Measurements from ENCODE around the gene ACAA1. TPM values are rescaled to one million over a fixed set of nuclear protein-coding genes. Genes with fewer than 3 reads are reported as not detected.
A peak's percentile ranks its signal among the peaks of the same experiment; 100 is the strongest.

Gene ACAA1
- total RNA-seq, 1 experiment from 2014 or later: 52.0 TPM

- Histone ChIP-seq H3K36me3 (ENCODE audit: control insufficient read depth, insufficient read depth, low read length) (no peaks in the 10 kb centered on the region), H3K9me3 (ENCODE audit: control insufficient read depth, insufficient read depth, low read depth, low read length) (no peaks in the 10 kb centered on the region), H3K27me3 (ENCODE audit: control insufficient read depth, insufficient read depth, low read length) (no peaks in the 10 kb centered on the region), H3K4me3 (ENCODE audit: low read depth in 2 of 2, low read length in 2 of 2) (no peak overlapping the region), H3K4me1 (ENCODE audit: control insufficient read depth, insufficient read depth, low read length) (no peaks in the 10 kb centered on the region), H3K27ac (ENCODE audit: low read length) (no peak overlapping the region)
- intact Hi-C loops (cut with micrococcal nuclease; ENCODE audit: unreplicated experiment): no loop called here
- ATAC-seq (peak; percentile 61), DNase-seq (ENCODE audit: low read depth, low spot score) (no peak)
- ChIA-PET POLR2A (interaction anchor here (0.5 kb wide), 1 partner anchor 11 kb away, joined by 4 read pairs; no protein-coding TSS in a partner anchor), CTCF (interaction anchor here (0.6 kb wide), 3 partner anchors 39 to 130 kb away, joined by 3 to 10 read pairs (median 3); no protein-coding TSS in a partner anchor)
- BruUV-seq (replicated peaks): no TSS peak
- in situ Hi-C loops (cut with HindIII; ENCODE audit: low pct_unique_long_range_greater_than_20kb, low sequenced_read_pairs): no loop called here
- no peak for TF ChIP-seq POLR2AphosphoS5 (IDR thresholded peaks at IDR 0.05; ENCODE audit: low read depth, low read length)
- TF ChIP-seq, protein P1, sequence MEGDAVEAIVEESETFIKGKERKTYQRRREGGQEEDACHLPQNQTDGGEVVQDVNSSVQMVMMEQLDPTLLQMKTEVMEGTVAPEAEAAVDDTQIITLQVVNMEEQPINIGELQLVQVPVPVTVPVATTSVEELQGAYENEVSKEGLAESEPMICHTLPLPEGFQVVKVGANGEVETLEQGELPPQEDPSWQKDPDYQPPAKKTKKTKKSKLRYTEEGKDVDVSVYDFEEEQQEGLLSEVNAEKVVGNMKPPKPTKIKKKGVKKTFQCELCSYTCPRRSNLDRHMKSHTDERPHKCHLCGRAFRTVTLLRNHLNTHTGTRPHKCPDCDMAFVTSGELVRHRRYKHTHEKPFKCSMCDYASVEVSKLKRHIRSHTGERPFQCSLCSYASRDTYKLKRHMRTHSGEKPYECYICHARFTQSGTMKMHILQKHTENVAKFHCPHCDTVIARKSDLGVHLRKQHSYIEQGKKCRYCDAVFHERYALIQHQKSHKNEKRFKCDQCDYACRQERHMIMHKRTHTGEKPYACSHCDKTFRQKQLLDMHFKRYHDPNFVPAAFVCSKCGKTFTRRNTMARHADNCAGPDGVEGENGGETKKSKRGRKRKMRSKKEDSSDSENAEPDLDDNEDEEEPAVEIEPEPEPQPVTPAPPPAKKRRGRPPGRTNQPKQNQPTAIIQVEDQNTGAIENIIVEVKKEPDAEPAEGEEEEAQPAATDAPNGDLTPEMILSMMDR (IDR thresholded peaks at IDR 0.05): no peak
- TF ChIP-seq SIN3A (IDR thresholded peaks at IDR 0.05; ENCODE audit: borderline replicate concordance, insufficient read depth, low read depth, low read length): no peak
- no peak for TF ChIP-seq REST (IDR thresholded peaks at IDR 0.05; ENCODE audit: insufficient read depth in 1 of 2, low read depth in 2 of 2, low read length in 1 of 2)
- no peak for TF ChIP-seq TCF7L2 (IDR thresholded peaks at IDR 0.05; ENCODE audit: low read depth, low read length)
Observed at GRCh38 chr3:38117163-38117716, 19.7 kb downstream of the ACAA1 start.

GRCh38 chr3:38116471-38117162 lies 20.3 kb downstream of the ACAA1 start:
- no peak for ATAC-seq
- in situ Hi-C loops (cut with HindIII; ENCODE audit: low pct_unique_long_range_greater_than_20kb, low sequenced_read_pairs): no loop called here

More at GRCh38 chr3:38116471-38117162, 20.3 kb downstream of the ACAA1 start:
- no peak for DNase-seq (ENCODE audit: low read depth, low spot score)
- TF ChIP-seq REST (IDR thresholded peaks at IDR 0.05; ENCODE audit: insufficient read depth in 1 of 2, low read depth in 2 of 2, low read length in 1 of 2) (no peak), POLR2AphosphoS5 (IDR thresholded peaks at IDR 0.05; ENCODE audit: low read depth, low read length) (no peak)
- ChIA-PET CTCF (interaction anchor here (0.6 kb wide), 2 partner anchors 54 to 130 kb away, joined by 3 read pairs; no protein-coding TSS in a partner anchor), POLR2A (interaction anchor here (0.5 kb wide), 1 partner anchor 12 kb away, joined by 4 read pairs; no protein-coding TSS in a partner anchor)
- Histone ChIP-seq H3K36me3 (ENCODE audit: control insufficient read depth, insufficient read depth, low read length) (no peaks in the 10 kb centered on the region), H3K27ac (ENCODE audit: low read length) (no peak overlapping the region), H3K4me3 (ENCODE audit: low read depth in 2 of 2, low read length in 2 of 2) (no peak overlapping the region), H3K9me3 (ENCODE audit: control insufficient read depth, insufficient read depth, low read depth, low read length) (no peaks in the 10 kb centered on the region), H3K27me3 (ENCODE audit: control insufficient read depth, insufficient read depth, low read length) (no peaks in the 10 kb centered on the region), H3K4me1 (ENCODE audit: control insufficient read depth, insufficient read depth, low read length) (no peaks in the 10 kb centered on the region)
- intact Hi-C loops (cut with micrococcal nuclease; ENCODE audit: unreplicated experiment): no loop called here
- no TSS peak for BruUV-seq (replicated peaks)
